Body of pancreas (tissue), 4 donors: Measurements from ENCODE around the gene EPS15.

Experiments used
- POLR2A ChIP-seq, 3 donors: fragments of 450-650 bp; IDR thresholded peaks; one replicate each; pipeline ENCODE4 v1.6.1; 2016; ENCODE audit warnings: antibody characterized with exemption in 3 of 3, mild to moderate bottlenecking in 2 of 3
- TF ChIP-seq, protein P1 (sequence below), 7 experiments: fragments of 450-650 bp in 4 of 7; fragments of 200-600 bp in 3 of 7; sonication (generic) in 3 of 7; IDR thresholded peaks; one replicate each; pipeline ENCODE4 v1.5.1; 2016 to 2019; ENCODE audit warnings: antibody characterized with exemption in 7 of 7

- TF ChIP-seq POLR2A (IDR thresholded peaks at IDR 0.05): no peak
- TF ChIP-seq, protein P1, sequence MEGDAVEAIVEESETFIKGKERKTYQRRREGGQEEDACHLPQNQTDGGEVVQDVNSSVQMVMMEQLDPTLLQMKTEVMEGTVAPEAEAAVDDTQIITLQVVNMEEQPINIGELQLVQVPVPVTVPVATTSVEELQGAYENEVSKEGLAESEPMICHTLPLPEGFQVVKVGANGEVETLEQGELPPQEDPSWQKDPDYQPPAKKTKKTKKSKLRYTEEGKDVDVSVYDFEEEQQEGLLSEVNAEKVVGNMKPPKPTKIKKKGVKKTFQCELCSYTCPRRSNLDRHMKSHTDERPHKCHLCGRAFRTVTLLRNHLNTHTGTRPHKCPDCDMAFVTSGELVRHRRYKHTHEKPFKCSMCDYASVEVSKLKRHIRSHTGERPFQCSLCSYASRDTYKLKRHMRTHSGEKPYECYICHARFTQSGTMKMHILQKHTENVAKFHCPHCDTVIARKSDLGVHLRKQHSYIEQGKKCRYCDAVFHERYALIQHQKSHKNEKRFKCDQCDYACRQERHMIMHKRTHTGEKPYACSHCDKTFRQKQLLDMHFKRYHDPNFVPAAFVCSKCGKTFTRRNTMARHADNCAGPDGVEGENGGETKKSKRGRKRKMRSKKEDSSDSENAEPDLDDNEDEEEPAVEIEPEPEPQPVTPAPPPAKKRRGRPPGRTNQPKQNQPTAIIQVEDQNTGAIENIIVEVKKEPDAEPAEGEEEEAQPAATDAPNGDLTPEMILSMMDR (IDR thresholded peaks at IDR 0.05): no peak
These were observed 163.7 kb downstream of the EPS15 start for GRCh38 chr1:51355382-51355781.
